CD14-positive monocyte (primary cell): ENCODE measurements around the gene KLRC3. TPM values are rescaled to one million over a fixed set of nuclear protein-coding genes. Genes with fewer than 3 reads are reported as not detected.
"Not testable (repeated sequence)": the region's sequence is repeated elsewhere in the genome, so short reads cannot be mapped to it uniquely, and the experiment has no call there.

Experiments
- DNase-seq, 3 donors: peaks; one replicate each; pipeline ENCODE4 v3.0.0-alpha.2; 2011 to 2022
- H2AFZ ChIP-seq: 2 replicates; pipeline ENCODE4 v1.6.0; 2012; ENCODE audit warnings: mild to moderate bottlenecking, low read depth, low read length, inconsistent platforms; ENCODE audit not compliant: insufficient read depth, poor library complexity, severe bottlenecking
- H3K27ac ChIP-seq, 2 donors: 1 replicate in 1 of 2; 2 replicates in 1 of 2; pipeline ENCODE4 v1.5.1; 2012 to 2013; ENCODE audit warnings: low read length in 2 of 2, control low read depth in 1 of 2, inconsistent platforms in 1 of 2, low read depth in 1 of 2, mild to moderate bottlenecking in 1 of 2
- H3K27me3 ChIP-seq, 2 donors: one replicate each; pipeline versions ENCODE4 v1.6.0 to v1.6.1; 2011 to 2013; ENCODE audit warnings: low read length in 2 of 2; ENCODE audit not compliant: control insufficient read depth in 2 of 2, insufficient read depth in 2 of 2
- H3K36me3 ChIP-seq, 2 donors: replicated peaks in 1 of 2; 1 replicate in 1 of 2; 2 replicates in 1 of 2; pipeline versions ENCODE4 v1.5.1 to v1.6.1; 2012 to 2013; ENCODE audit warnings: low read length in 2 of 2, control low read depth in 1 of 2, inconsistent platforms in 1 of 2, mild to moderate bottlenecking in 1 of 2; ENCODE audit not compliant: insufficient read depth in 2 of 2, control insufficient read depth in 1 of 2
- H3K4me1 ChIP-seq, 2 donors: 1 replicate in 1 of 2; 2 replicates in 1 of 2; pipeline versions ENCODE4 v1.5.1 to v1.6.1; 2012 to 2013; ENCODE audit warnings: low read length in 2 of 2, control low read depth in 1 of 2, inconsistent platforms in 1 of 2, mild to moderate bottlenecking in 1 of 2, moderate library complexity in 1 of 2; ENCODE audit not compliant: insufficient read depth in 2 of 2, control insufficient read depth in 1 of 2
- H3K4me2 ChIP-seq: replicated peaks from 2 replicates; pipeline ENCODE3; 2012; ENCODE audit warnings: low read length, moderate library complexity, mild to moderate bottlenecking; ENCODE audit not compliant: poor library complexity, severe bottlenecking; ENCODE audit errors: extremely low read depth
- H3K4me3 ChIP-seq, 3 experiments: fragments of 200-600 bp in 1 of 3; sonication (generic) in 1 of 3; replicated peaks in 1 of 3; 1 replicate in 2 of 3; 2 replicates in 1 of 3; pipeline ENCODE4 v1.5.1; 2011 to 2013; ENCODE audit warnings: low read length in 3 of 3, mild to moderate bottlenecking in 3 of 3, control low read depth in 2 of 3, low read depth in 2 of 3, inconsistent platforms in 1 of 3, moderate library complexity in 1 of 3
- H3K79me2 ChIP-seq: 2 replicates; pipeline ENCODE4 v1.6.0; 2012; ENCODE audit warnings: mild to moderate bottlenecking, control low read depth, inconsistent platforms, low read length, moderate library complexity; ENCODE audit not compliant: insufficient read depth
- H3K9ac ChIP-seq: 2 replicates; pipeline ENCODE4 v1.6.0; 2017; ENCODE audit warnings: low read length, mild to moderate bottlenecking; ENCODE audit not compliant: insufficient read depth, poor library complexity, severe bottlenecking
- H3K9me3 ChIP-seq, 2 donors: replicated peaks in 1 of 2; 1 replicate in 1 of 2; 2 replicates in 1 of 2; pipeline versions ENCODE4 v1.5.1 to v1.6.1; 2012 to 2013; ENCODE audit warnings: low read length in 2 of 2, control low read depth in 1 of 2; ENCODE audit not compliant: control insufficient read depth in 1 of 2, insufficient read depth in 1 of 2
- H4K20me1 ChIP-seq: 2 replicates; pipeline ENCODE4 v1.6.0; 2012; ENCODE audit warnings: mild to moderate bottlenecking, low read length, control low read depth, moderate library complexity; ENCODE audit not compliant: insufficient read depth
- H3K27ac Mint-ChIP-seq, 7 donors: one replicate each; pipeline ENCODE4 v1.8.0; 2020; ENCODE audit warnings: mild to moderate bottlenecking in 7 of 7, mixed read lengths in 7 of 7, moderate library complexity in 6 of 7, inconsistent platforms in 2 of 7
- H3K27me3 Mint-ChIP-seq, 3 donors: one replicate each; pipeline ENCODE4 v1.8.0; 2021 to 2022; ENCODE audit warnings: low read depth in 3 of 3, mild to moderate bottlenecking in 3 of 3, mixed read lengths in 3 of 3, moderate library complexity in 3 of 3, inconsistent platforms in 1 of 3
- H3K36me3 Mint-ChIP-seq, 2 donors: one replicate each; pipeline ENCODE4 v1.8.0; 2020; ENCODE audit warnings: mixed read lengths in 2 of 2, inconsistent platforms in 1 of 2, mild to moderate bottlenecking in 1 of 2
- H3K4me1 Mint-ChIP-seq: one replicate; pipeline ENCODE4 v1.8.0; 2020; ENCODE audit warnings: mild to moderate bottlenecking, mixed read lengths
- H3K4me3 Mint-ChIP-seq, 2 donors: one replicate each; pipeline ENCODE4 v1.8.0; 2020; ENCODE audit warnings: mild to moderate bottlenecking in 2 of 2, mixed read lengths in 2 of 2, moderate library complexity in 1 of 2
- H3K9me3 Mint-ChIP-seq, 7 donors: one replicate each; pipeline ENCODE4 v1.8.0; 2020 to 2022; ENCODE audit warnings: mixed read lengths in 7 of 7, mild to moderate bottlenecking in 6 of 7, moderate library complexity in 6 of 7, inconsistent platforms in 2 of 7
- WGBS: methylation state at CpG from one replicate; pipeline ENCODE4 v1.1.5; 2013; ENCODE audit warnings: missing lambda C conversion rate; ENCODE audit not compliant: insufficient coverage; 5-methylcytosine and 5-hydroxymethylcytosine counted together
- intact Hi-C, 2 donors: fragments of 100-400 bp; cut with micrococcal nuclease; formaldehyde crosslinking; loops; one replicate each; pipeline versions ENCODE4 v1.15.0 to v1.15.1; 2023
- polyA plus RNA-seq, 3 donors: library from polyadenylated mRNA; depleted of rRNA in 1 of 3; unstranded in 2 of 3; stranded (reverse) in 1 of 3; fragments of 300-500 nt in 2 of 3; fragments of >200 nt in 1 of 3; fragmentation: Illumina TruSeq in 2 of 3; gene quantifications; 1 replicate in 2 of 3; 2 replicates in 1 of 3; pipeline ENCODE4 v1.2.3, GENCODE V29; 2012 to 2021
- TF ChIP-seq, protein P1 (sequence below): fragments of 200-600 bp; IDR thresholded peaks from one replicate; pipeline ENCODE4 v1.8.0; 2022; ENCODE audit warnings: antibody characterized with exemption, mild to moderate bottlenecking

KLRC3 gene
- polyA plus RNA-seq, 3 donors = not detected

DNA sequence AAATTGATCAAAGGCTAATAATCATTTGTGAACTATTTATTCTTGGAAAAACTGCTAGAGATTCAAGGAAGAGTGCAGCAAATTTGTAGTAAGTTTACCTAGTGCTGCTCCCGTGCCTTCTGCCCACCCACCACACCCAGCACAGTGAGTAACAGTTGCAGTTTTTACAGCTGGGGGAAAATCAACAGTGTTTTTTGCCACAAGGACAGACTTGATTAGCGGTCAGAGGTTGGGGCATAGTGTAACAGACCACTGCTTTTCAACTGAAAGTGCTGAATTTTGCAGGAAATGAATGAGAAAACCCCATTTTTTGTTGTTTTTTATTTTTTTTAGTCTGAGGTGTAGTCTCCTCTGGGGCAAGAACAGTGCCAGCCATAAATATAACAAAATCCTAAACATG lies 23.1 kb downstream of the KLRC3 start:
- Histone ChIP-seq H3K27me3 (peaks cover 0 to 22% of the 10 kb centered on the region in 2 donors), H3K79me2 (no peaks in the 10 kb centered on the region), H3K9me3 (no peaks in the 10 kb centered on the region), H3K4me2 (no peak overlapping the region), H3K9ac (no peak overlapping the region), H3K36me3 (no peaks in the 10 kb centered on the region), H3K4me3 (no peak overlapping the region), H3K4me1 (peaks cover 35% of the 10 kb centered on the region in 2 donors), H3K27ac (no peak overlapping the region), H4K20me1 (no peaks in the 10 kb centered on the region), H2AFZ (no peak overlapping the region)
- H3K4me3 Mint-ChIP-seq = no peak overlapping the region
- H3K4me1 Mint-ChIP-seq = peaks cover 31% of the 10 kb centered on the region
- intact Hi-C loops = no loop called here
- no peak overlapping the region for H3K27ac Mint-ChIP-seq
- H3K36me3 Mint-ChIP-seq = no peaks in the 10 kb centered on the region
- peaks cover 0 to 3% (median 0%) of the 10 kb centered on the region in 7 donors for H3K9me3 Mint-ChIP-seq
- DNase-seq = no peak
- TF ChIP-seq, protein P1, sequence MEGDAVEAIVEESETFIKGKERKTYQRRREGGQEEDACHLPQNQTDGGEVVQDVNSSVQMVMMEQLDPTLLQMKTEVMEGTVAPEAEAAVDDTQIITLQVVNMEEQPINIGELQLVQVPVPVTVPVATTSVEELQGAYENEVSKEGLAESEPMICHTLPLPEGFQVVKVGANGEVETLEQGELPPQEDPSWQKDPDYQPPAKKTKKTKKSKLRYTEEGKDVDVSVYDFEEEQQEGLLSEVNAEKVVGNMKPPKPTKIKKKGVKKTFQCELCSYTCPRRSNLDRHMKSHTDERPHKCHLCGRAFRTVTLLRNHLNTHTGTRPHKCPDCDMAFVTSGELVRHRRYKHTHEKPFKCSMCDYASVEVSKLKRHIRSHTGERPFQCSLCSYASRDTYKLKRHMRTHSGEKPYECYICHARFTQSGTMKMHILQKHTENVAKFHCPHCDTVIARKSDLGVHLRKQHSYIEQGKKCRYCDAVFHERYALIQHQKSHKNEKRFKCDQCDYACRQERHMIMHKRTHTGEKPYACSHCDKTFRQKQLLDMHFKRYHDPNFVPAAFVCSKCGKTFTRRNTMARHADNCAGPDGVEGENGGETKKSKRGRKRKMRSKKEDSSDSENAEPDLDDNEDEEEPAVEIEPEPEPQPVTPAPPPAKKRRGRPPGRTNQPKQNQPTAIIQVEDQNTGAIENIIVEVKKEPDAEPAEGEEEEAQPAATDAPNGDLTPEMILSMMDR = no peak
- no CpG with 5 or more reads among the region's 2 CpGs for WGBS
- peaks cover 7 to 11% (median 11%) of the 10 kb centered on the region in 3 donors for H3K27me3 Mint-ChIP-seq

DNA sequence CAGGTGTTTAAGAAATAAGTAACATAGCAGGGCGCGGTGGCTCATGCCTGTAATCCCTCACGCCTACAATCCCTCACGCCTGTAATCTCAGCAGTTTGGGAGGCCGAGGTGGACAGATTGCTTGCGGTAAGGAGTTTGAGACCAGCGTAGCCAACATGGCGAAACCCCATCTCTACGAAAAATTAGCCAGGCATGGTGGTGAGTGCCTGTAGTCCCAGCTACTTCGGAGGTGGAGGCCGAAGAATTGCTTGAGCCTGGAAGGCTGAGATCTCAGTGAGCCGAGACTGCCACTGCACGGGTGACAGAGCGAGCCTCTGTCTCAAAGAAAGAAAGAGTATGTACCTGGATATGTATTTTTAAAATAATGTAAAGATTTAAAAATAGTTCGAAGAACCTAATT lies 24.2 kb downstream of the KLRC3 start:
- Histone ChIP-seq H3K4me3 (peak overlapping the region in 1 of 3 experiments; percentile 63), H2AFZ (peak overlapping the region; percentile 68), H3K4me1 (peaks cover 40 to 42% of the 10 kb centered on the region in 2 donors), H3K27ac (peak overlapping the region; percentile 64 to 95), H3K4me2 (peak overlapping the region; percentile 60), H3K27me3 (peaks cover 0 to 14% of the 10 kb centered on the region in 2 donors)
- H3K4me3 Mint-ChIP-seq, H3K9me3 ChIP-seq, H3K36me3 Mint-ChIP-seq, H3K9ac ChIP-seq, H3K36me3 ChIP-seq, intact Hi-C loops, DNase-seq, H3K9me3 Mint-ChIP-seq, H3K79me2 ChIP-seq, H4K20me1 ChIP-seq: not testable (repeated sequence)
- no CpG with 5 or more reads among the region's 15 CpGs for WGBS
- Mint-ChIP-seq H3K27me3 (peaks cover 7 to 11% (median 11%) of the 10 kb centered on the region in 3 donors), H3K27ac (peak overlapping the region; percentile 91 to 97 (median 96)), H3K4me1 (peaks cover 38% of the 10 kb centered on the region)
